GOT3 (cell line): Measurements from ENCODE around the gene ARF4.
"Not testable (repeated sequence)": the region's sequence is repeated elsewhere in the genome, so short reads cannot be mapped to it uniquely, and the experiment has no call there.

Experiments
- DNase-seq: peaks from one replicate; lab custom pipeline; 2025; ENCODE audit warnings: mixed read lengths; lab: John Stamatoyannopoulos, UW

ARF4 gene

DNA sequence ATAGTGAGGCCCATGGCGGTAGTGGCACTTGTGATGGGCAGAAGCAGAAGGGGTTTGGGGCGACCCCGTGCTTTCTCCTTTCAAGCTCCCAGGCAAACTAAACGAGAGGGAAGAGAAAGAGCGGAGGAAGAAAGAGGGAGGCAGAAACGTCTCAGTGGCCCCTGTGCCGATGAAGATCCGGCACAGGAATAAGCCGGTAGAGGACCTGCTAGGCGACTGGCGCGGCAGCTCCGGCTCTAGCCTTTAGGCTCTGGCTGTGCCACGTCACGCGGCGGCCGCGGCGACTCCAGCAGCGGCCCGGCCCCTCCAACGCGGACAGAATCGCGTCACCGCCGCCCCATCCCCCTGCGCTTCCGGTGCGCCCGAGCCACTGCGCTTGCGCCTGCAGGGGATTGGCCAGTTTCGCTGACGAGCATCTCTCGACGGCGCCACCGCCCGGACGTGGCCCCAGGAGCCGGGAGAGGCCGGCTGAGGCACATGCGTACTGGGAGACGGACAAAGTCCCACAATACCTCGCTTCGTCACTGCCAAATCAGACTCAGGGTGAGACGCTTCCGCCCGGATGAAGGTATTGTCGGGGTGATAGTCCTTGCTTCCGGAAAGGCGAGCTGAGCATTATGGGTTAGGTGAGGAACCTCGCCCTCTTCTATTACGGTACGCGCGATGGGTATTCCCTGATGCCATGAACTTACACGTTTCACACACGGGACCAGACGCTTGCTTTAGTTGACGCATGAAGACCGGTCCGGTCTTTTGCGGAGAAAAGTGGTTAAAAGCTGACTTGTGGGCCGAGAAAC is at the start of gene ARF4:
ARF4 (minus strand) TSS at position 218 of the 797 bp plus-strand sequence; CDS start at position 14, 204 bp downstream.
- DNase-seq: peak; percentile 99

GRCh38 chr3:57646723-57647122 is 49.6 kb upstream of the ARF4 start:
- DNase-seq: no peak

DNA sequence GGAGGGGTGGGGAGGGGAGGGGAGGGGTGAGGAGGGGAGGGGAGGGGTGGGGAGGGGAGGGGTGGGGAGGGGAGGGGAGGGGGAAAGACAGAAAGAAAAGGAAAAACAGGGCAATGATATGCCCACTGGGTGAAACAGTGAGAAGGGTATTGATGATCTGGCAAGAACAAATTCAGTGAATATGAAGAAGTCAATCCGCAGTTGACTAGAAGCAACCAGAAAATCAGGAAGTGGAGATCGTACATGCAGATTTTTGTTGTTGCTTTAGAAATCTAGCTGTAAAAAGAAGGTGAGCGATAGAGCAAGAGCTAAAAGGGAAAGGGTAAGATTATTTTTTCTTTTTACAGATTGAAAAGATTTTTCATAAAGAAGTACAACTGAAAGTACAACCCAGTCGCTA is 47.6 kb upstream of the ARF4 start:
- DNase-seq: no peak

DNA sequence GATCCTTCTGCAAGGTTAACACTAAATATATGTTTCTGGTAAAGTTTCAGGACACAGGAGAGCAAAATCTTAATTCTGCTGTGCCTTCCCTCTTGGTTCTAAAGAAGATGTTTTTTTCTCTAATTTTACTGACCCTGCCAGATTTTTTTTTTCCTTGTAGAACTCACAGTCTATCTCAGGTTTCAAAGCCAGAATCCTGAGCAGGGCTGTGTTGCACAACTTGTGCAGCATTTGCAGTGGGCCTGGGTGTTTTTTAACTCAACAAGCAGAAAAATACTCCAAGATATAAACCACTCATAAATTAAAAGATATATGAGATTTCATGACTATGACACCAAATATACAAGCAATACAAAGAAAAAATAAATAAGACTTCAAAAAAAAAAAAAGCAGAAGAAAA is 40.2 kb upstream of the ARF4 start:
- no peak for DNase-seq

- DNase-seq: not testable (repeated sequence)
Measured at GRCh38 chr3:57634259-57634658, 37.1 kb upstream of the ARF4 start.

GRCh38 chr3:57627976-57628375 is 30.8 kb upstream of the ARF4 start:
- DNase-seq: no peak

DNA sequence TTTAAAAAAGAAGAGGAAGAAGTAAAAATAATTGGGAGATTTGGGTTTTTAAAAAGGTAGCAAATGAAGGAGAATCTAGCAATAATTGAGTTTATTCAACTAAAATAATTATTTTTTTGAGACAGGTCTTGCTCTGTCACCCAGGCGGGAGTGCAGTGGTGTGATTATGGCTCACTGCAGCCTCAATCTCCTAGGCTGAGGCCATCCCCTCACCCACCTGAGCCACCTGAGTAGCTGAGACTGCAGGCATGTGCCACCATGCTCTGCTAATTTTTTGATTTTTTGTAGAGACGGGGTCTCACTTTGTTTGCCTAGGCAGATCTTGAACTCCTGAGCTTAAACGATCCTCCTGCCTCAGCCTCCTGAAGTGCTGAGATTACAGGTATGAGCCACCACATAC is 27.7 kb upstream of the ARF4 start:
- no peak for DNase-seq

GRCh38 chr3:57622362-57622761 is 25.2 kb upstream of the ARF4 start:
- DNase-seq: no peak

DNA sequence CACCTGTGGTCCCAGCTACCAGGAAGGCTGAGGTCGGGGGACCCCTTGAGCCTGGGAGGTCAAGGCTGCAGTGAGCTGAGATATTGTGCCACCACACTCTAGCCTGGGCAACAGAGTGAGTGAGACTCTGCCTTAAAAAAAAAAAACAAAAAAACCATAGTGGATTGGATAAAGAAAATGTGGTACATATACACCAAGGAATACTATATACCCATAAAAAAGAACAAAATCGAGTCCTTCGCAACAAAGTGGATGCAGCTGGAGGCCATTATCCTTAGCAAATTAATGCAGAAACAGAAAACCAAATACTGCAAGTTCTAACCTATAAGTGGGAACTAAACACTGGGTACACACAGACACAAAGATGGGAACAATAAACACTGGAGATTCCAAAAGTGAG is 20.6 kb upstream of the ARF4 start:
- no peak for DNase-seq

DNA sequence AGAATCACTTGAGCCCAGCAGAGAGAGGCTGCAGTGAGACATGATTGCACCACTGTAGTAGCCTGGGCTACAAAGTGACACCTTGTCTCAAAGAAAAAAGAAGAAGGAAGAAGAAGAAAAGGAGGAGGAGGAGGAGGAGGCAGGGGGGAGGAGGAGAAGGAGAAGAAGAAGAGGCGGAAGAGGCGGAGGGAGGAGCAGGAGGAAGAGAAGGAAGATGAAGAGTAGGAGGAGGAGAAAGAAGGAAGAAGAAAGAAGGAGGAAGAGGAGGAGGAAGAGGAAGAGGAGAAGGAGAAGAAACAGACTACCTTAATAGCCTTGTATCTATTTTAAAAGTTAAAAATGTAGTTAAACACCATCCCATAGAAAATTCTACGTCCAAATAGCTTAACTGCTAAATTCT is 19.1 kb upstream of the ARF4 start:
- DNase-seq: no peak

DNA sequence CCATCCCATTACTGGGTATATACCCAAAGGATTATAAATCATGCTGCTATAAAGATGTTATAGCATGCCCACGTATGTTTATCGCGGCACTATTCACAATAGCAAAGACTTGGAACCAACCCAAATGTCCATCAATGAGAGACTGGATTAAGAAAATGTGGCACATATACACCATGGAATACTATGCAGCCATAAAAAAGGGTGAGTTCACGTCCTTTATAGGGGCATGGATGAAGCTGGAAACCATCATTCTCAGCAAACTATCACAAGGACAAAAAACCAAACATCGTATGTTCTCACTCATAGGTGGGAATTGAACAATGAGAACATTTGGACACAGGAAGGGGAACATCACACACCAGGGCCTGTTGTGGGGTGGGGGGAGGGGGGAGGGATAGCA is 14.7 kb upstream of the ARF4 start:
- not testable (repeated sequence) for DNase-seq

- no peak for DNase-seq
Measured at GRCh38 chr3:57605683-57606082, 8.5 kb upstream of the ARF4 start.

- DNase-seq: no peak
Measured at GRCh38 chr3:57604971-57605370, 7.8 kb upstream of the ARF4 start.

DNA sequence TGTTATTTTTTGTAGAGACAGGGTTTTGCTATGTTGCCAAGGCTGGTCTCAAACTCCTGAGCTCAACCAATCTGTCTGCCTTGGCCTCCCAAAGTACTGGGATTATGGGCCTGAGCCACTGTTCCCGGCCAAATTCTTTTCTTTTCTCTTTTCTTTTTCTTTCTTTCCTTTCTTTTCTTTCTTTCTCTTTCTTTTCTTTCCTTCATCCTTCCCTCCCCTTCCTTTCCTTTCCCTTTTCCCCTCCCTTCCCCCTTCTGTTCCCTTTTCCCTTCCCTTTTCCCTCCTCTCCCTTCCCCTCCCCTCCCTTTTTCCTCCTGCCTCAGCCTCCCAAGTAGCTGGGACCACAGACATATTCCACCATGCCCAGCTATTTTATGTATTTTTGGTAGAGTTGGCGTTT is 3.1 kb upstream of the ARF4 start:
- DNase-seq: no peak

GRCh38 chr3:57598765-57599360 is 1.7 kb upstream of the ARF4 start:
- no peak for DNase-seq

DNA sequence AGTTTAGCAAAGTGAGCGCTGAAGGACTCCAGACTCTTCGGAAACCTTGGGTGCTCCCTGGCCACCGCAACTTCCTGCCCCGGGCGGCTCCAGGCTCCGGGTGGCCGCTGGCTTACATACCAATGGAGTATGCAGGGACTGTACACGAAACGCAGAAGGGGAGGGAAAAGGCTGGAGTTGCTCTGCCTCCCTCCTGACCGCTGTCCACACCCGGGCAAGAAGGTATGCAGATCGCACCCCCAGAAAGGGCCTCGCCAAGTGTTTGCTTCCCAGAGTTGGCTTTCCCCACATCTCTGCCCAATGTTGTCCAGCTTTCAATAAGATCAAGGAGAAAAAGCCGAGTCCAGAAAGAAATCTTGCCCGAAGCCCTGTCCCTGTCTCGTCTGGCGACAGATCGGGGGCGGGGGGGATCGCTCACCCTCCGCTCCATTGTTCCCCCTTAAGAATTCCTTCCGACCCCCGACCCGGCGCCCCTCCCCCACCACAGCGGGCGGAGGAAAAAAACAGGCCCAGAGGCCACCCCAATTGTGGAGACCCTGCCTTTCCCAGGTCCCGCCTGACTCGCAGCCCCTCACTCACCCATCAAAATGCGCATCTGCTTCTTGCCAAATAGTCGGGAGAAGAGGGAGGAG is 533 bp downstream of the ARF4 start:
- DNase-seq: peak; percentile 57

GRCh38 chr3:57594576-57594975 is 2.6 kb downstream of the ARF4 start:
- DNase-seq: no peak

DNA sequence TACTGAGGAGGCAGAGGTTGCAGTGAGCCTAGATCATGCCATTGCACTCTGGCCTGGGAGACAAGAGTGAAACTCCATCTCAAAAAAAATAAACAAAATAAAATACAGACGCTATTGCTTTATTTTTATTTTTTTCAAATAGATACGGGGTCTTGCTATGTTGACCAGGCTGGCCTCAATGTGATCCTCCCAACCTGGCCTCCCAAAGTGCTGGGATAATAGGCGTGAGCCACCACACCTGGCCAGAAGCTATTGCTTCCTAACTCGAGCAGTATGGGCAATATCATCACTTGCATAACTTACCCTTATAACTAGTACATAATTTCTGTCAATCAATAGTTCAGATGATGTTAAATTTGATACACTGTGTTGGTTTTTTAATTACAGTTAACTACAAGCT is 3.0 kb downstream of the ARF4 start:
- DNase-seq: no peak

DNA sequence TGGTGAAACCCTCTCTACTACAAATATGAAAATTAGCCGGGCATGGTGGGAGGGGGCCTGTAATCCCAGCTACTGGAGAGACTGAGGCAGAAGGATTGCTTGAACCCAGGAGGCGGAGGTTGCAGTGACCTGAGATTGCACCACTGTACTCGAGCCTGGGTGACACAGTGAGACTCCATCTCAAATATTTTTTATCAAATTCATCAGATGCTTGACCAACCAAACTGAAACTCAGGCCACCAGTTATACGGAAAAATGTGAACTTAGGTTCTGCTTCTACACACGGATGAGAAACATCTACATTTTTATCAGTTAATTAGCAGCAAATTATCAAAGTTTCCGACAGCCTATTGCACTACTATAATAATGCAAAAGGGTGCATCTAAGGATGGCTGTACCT is 4.8 kb downstream of the ARF4 start:
- no peak for DNase-seq

GRCh38 chr3:57587905-57588304 is 9.2 kb downstream of the ARF4 start:
- no peak for DNase-seq

- DNase-seq: no peak
Measured at GRCh38 chr3:57586778-57587177, 10.4 kb downstream of the ARF4 start.

- no peak for DNase-seq
Measured at GRCh38 chr3:57583544-57583943, 13.6 kb downstream of the ARF4 start.

DNA sequence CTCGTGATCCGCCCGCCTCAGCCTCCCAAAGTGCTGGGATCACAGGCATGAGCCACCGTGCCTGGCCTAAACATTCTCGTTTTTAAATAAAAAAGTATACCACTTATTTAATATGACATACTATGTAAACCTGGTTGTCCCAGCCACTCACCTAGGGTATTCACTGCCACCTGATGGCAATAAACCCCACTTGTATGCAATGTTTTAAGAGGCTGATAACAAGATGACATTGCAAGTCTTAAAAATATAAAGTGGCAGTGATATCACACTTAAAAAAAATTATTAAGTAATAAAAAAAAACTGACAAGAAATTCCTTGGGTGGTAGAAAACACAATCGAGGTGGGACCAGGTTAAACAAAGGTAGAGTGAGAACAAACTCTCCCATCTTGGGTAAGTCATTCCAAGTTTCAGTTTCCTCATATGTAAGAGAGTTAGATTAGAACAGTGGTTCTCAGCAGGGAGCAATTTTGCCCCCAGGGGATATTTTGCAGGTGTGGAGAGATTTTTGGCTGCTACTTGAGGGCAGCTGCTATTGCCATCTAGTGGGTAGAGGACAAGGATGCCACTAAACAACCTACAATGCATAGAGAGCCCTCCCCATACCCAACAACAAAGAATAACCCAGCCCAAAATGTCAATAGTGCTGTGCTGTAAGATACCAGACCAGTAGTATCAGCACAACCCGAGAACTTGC is 14.5 kb downstream of the ARF4 start:
- no peak for DNase-seq
